ENCODE measurements around the gene EIF4H.
A peak's percentile ranks its signal among the peaks of the same experiment; 100 is the strongest.

EIF4H gene

DNA sequence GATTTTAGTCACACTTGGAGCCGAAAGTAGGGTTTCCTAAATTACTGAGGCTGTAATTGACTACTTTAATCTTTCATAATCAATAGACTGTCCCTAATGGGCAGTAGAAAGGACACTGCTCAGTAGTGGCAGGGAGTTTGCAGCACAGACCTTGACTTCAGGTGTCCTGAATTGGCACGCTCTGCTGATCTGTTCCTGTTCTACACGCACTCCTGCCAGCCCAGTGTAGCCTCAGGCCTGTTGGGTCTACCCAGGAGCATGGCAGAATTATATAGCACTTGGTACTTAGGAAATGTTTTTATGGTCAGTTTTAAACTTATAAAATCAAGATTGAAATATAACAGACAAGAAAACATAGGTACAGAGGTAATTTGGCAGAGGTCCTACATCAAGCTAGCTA lies 9.0 kb downstream of the EIF4H start:
- Histone ChIP-seq H3K4ac (ENCODE audit: low read depth, low read length) (peak overlapping the region; percentile 99), H2BK5ac (ENCODE audit: low read depth, low read length, poor library complexity) (no peak overlapping the region), H3K18ac (ENCODE audit: low read length) (no peak overlapping the region), H3K27me3 (ENCODE audit: insufficient read depth, low read length) (no peaks in the 10 kb centered on the region), H4K12ac (ENCODE audit: low read depth, low read length) (no peak overlapping the region), H2AK5ac (ENCODE audit: low read length) (no peak overlapping the region), H3K79me2 (ENCODE audit: control insufficient read depth, insufficient read depth, low read length, poor library complexity) (peaks cover 41% of the 10 kb centered on the region), H3K79me1 (ENCODE audit: low read length) (no peaks in the 10 kb centered on the region), H2BK12ac (ENCODE audit: low read length) (no peak overlapping the region), H4K91ac (ENCODE audit: low read depth, low read length) (no peak overlapping the region), H3K23ac (ENCODE audit: low read length) (no peak overlapping the region), H4K8ac (ENCODE audit: low read depth, low read length) (no peak overlapping the region), H2AFZ (ENCODE audit: insufficient read depth, low read length, poor library complexity) (no peak overlapping the region), H2BK120ac (ENCODE audit: insufficient read depth, low read length, poor library complexity) (no peak overlapping the region), H3K27ac (ENCODE audit: low read depth, low read length) (no peak overlapping the region), H3K36me3 (ENCODE audit: control insufficient read depth in 1 of 2, insufficient read depth in 2 of 2, low read length in 2 of 2) (peaks cover 23 to 38% of the 10 kb centered on the region in 2 experiments), H3K9ac (ENCODE audit: low read length) (no peak overlapping the region), H3K14ac (ENCODE audit: low read length) (no peak overlapping the region), H3K9me3 (ENCODE audit: insufficient read depth, low read depth, low read length) (no peaks in the 10 kb centered on the region), H3K4me3 (ENCODE audit: low read depth, low read length) (no peak overlapping the region), H3K4me2 (ENCODE audit: low read length) (no peak overlapping the region), H3K4me1 (ENCODE audit: control insufficient read depth in 1 of 2, insufficient read depth in 2 of 2, low read length in 2 of 2) (peaks cover 4 to 11% of the 10 kb centered on the region in 2 experiments)
- WGBS (ENCODE audit: extremely low coverage, insufficient coverage, insufficient read length): no CpG with 5 or more reads among the region's 3 CpGs
- no peak for DNase-seq

DNA sequence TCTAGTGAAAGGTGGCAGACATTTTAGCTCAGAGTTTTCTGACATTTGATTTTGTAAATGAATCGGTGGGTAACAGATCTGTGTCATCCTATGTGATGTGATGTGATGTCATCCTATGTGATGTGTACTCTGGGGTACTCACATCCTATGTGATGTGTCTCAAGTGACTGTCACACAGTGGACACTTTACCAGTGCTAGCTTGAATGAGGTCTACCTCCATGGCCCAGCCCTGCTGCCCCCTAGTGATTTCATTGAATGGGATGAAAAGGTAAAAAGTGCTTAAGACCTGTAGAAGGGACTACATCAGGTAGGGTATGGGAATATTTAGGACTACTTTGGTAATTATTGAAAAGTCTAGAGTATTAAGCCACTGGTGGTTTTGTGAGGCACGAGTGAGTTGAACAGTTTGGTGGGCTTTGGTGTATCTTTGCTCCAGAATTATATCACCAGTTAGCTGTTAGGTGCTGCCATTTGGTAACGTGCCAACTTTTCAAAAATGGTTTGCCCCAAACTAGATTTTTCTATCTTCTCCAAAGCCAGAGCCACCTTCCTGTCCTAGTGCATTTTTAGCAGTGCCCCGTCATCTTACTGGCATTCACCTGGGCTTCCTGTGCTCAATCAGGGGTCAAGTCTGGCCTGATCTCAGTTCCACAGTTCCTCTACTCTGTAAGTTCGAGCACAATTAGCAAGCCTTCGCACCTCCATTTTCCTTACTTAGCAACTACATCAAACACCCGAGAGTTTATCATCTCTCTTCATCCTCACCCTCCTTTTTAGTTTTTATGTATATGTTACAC lies 9.7 kb downstream of the EIF4H start:
- H3K79me1 ChIP-seq (ENCODE audit: low read length): no peaks in the 10 kb centered on the region
- H4K12ac ChIP-seq (ENCODE audit: low read depth, low read length): no peak overlapping the region
- H3K27ac ChIP-seq (ENCODE audit: low read depth, low read length): no peak overlapping the region
- H3K27me3 ChIP-seq (ENCODE audit: insufficient read depth, low read length): no peaks in the 10 kb centered on the region
- H2BK120ac ChIP-seq (ENCODE audit: insufficient read depth, low read length, poor library complexity): no peak overlapping the region
- no peak overlapping the region for H2BK5ac ChIP-seq (ENCODE audit: low read depth, low read length, poor library complexity)
- no peak overlapping the region for H3K9ac ChIP-seq (ENCODE audit: low read length)
- H3K4me1 ChIP-seq (ENCODE audit: control insufficient read depth in 1 of 2, insufficient read depth in 2 of 2, low read length in 2 of 2): peaks cover under 1 to 5% of the 10 kb centered on the region in 2 experiments
- no peak overlapping the region for H2BK12ac ChIP-seq (ENCODE audit: low read length)
- no peak overlapping the region for H3K18ac ChIP-seq (ENCODE audit: low read length)
- H4K8ac ChIP-seq (ENCODE audit: low read depth, low read length): no peak overlapping the region
- peaks cover 30 to 39% of the 10 kb centered on the region in 2 experiments for H3K36me3 ChIP-seq (ENCODE audit: control insufficient read depth in 1 of 2, insufficient read depth in 2 of 2, low read length in 2 of 2)
- peaks cover 36% of the 10 kb centered on the region for H3K79me2 ChIP-seq (ENCODE audit: control insufficient read depth, insufficient read depth, low read length, poor library complexity)
- peak overlapping the region; percentile 66 for H3K4ac ChIP-seq (ENCODE audit: low read depth, low read length)
- H4K91ac ChIP-seq (ENCODE audit: low read depth, low read length): no peak overlapping the region
- H2AFZ ChIP-seq (ENCODE audit: insufficient read depth, low read length, poor library complexity): no peak overlapping the region
- H3K4me3 ChIP-seq (ENCODE audit: low read depth, low read length): no peak overlapping the region
- H3K14ac ChIP-seq (ENCODE audit: low read length): no peak overlapping the region
- no peaks in the 10 kb centered on the region for H3K9me3 ChIP-seq (ENCODE audit: insufficient read depth, low read depth, low read length)
- WGBS (ENCODE audit: extremely low coverage, insufficient coverage, insufficient read length): no CpG with 5 or more reads among the region's 7 CpGs
- no peak overlapping the region for H3K4me2 ChIP-seq (ENCODE audit: low read length)
- H3K23ac ChIP-seq (ENCODE audit: low read length): no peak overlapping the region
- H2AK5ac ChIP-seq (ENCODE audit: low read length): no peak overlapping the region
- peak in 1 of 2 donors; percentile 62 for DNase-seq

DNA sequence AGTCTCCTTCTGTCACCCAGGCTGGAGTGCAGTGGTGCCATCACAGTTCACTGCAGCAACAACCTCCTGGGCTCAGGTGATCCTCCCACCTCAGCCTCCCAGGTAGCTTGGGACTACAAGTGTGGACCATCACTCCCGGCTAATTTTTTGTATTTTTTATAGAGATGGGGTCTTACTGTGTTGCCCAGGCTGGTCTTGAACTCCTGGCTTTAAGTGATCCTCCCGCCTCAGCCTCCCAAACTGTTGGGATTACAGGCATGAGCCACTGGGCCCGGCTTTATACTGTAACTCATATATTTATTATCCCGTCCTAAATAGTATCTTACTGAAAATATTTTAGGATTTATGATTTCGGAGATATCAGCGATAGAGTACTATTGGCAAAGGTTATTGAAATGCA lies 10.9 kb downstream of the EIF4H start:
- Histone ChIP-seq H2AK5ac (ENCODE audit: low read length) (no peak overlapping the region), H2BK12ac (ENCODE audit: low read length) (no peak overlapping the region), H3K79me2 (ENCODE audit: control insufficient read depth, insufficient read depth, low read length, poor library complexity) (peaks cover 29% of the 10 kb centered on the region), H3K14ac (ENCODE audit: low read length) (no peak overlapping the region), H3K27ac (ENCODE audit: low read depth, low read length) (no peak overlapping the region), H2AFZ (ENCODE audit: insufficient read depth, low read length, poor library complexity) (no peak overlapping the region), H3K4ac (ENCODE audit: low read depth, low read length) (peak overlapping the region; percentile 50), H4K8ac (ENCODE audit: low read depth, low read length) (no peak overlapping the region), H3K9ac (ENCODE audit: low read length) (no peak overlapping the region), H3K4me1 (ENCODE audit: control insufficient read depth in 1 of 2, insufficient read depth in 2 of 2, low read length in 2 of 2) (peaks cover 0 to 5% of the 10 kb centered on the region in 2 experiments), H3K4me3 (ENCODE audit: low read depth, low read length) (no peak overlapping the region), H3K18ac (ENCODE audit: low read length) (no peak overlapping the region), H3K36me3 (ENCODE audit: control insufficient read depth in 1 of 2, insufficient read depth in 2 of 2, low read length in 2 of 2) (peaks cover 27 to 42% of the 10 kb centered on the region in 2 experiments), H3K27me3 (ENCODE audit: insufficient read depth, low read length) (no peaks in the 10 kb centered on the region), H3K23ac (ENCODE audit: low read length) (no peak overlapping the region), H4K91ac (ENCODE audit: low read depth, low read length) (no peak overlapping the region), H3K79me1 (ENCODE audit: low read length) (no peaks in the 10 kb centered on the region), H4K12ac (ENCODE audit: low read depth, low read length) (no peak overlapping the region), H3K9me3 (ENCODE audit: insufficient read depth, low read depth, low read length) (no peaks in the 10 kb centered on the region), H2BK120ac (ENCODE audit: insufficient read depth, low read length, poor library complexity) (no peak overlapping the region), H3K4me2 (ENCODE audit: low read length) (no peak overlapping the region), H2BK5ac (ENCODE audit: low read depth, low read length, poor library complexity) (no peak overlapping the region)
- WGBS (ENCODE audit: extremely low coverage, insufficient coverage, insufficient read length): no CpG with 5 or more reads among the region's 6 CpGs
- no peak for DNase-seq

DNA sequence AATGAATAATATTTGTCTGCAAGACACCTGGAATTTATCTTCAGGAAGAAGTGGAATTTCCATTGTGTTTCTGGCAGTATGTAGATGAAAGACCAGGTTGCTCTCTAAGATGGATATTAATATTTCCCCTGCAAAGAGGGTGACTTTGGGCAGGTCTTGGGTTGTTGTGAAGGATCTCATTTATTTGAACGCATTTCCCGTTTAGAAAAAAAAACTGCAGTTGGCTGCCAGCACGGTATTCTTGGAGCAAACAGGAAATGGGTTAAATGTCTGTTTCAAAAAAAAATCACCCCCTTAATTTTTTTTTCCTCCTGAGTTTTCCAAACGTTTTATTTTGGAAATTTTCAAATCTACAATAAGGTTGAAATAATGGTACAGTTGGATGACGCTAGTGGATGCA lies 11.5 kb downstream of the EIF4H start:
- Histone ChIP-seq H3K79me2 (ENCODE audit: control insufficient read depth, insufficient read depth, low read length, poor library complexity) (peaks cover 27% of the 10 kb centered on the region), H3K4ac (ENCODE audit: low read depth, low read length) (peak overlapping the region; percentile 91), H3K79me1 (ENCODE audit: low read length) (no peaks in the 10 kb centered on the region), H3K14ac (ENCODE audit: low read length) (no peak overlapping the region), H3K23ac (ENCODE audit: low read length) (no peak overlapping the region), H3K27me3 (ENCODE audit: insufficient read depth, low read length) (no peaks in the 10 kb centered on the region), H3K4me2 (ENCODE audit: low read length) (no peak overlapping the region), H3K18ac (ENCODE audit: low read length) (no peak overlapping the region), H2BK12ac (ENCODE audit: low read length) (no peak overlapping the region), H2BK120ac (ENCODE audit: insufficient read depth, low read length, poor library complexity) (no peak overlapping the region), H4K12ac (ENCODE audit: low read depth, low read length) (no peak overlapping the region), H2AK5ac (ENCODE audit: low read length) (no peak overlapping the region), H3K9ac (ENCODE audit: low read length) (no peak overlapping the region), H4K91ac (ENCODE audit: low read depth, low read length) (no peak overlapping the region), H3K27ac (ENCODE audit: low read depth, low read length) (no peak overlapping the region), H3K4me1 (ENCODE audit: control insufficient read depth in 1 of 2, insufficient read depth in 2 of 2, low read length in 2 of 2) (peaks cover 0 to 5% of the 10 kb centered on the region in 2 experiments), H4K8ac (ENCODE audit: low read depth, low read length) (no peak overlapping the region), H2BK5ac (ENCODE audit: low read depth, low read length, poor library complexity) (no peak overlapping the region), H3K9me3 (ENCODE audit: insufficient read depth, low read depth, low read length) (no peaks in the 10 kb centered on the region), H3K36me3 (ENCODE audit: control insufficient read depth in 1 of 2, insufficient read depth in 2 of 2, low read length in 2 of 2) (peaks cover 30 to 46% of the 10 kb centered on the region in 2 experiments), H2AFZ (ENCODE audit: insufficient read depth, low read length, poor library complexity) (no peak overlapping the region), H3K4me3 (ENCODE audit: low read depth, low read length) (no peak overlapping the region)
- DNase-seq: no peak
- WGBS (ENCODE audit: extremely low coverage, insufficient coverage, insufficient read length): no CpG with 5 or more reads among the region's 5 CpGs
